ENCODE results near the gene NARS2.
"Not testable (repeated sequence)": the region's sequence is repeated elsewhere in the genome, so short reads cannot be mapped to it uniquely, and the experiment has no call there.

The NARS2 gene

GRCh38 chr11:78540256-78540655 is 34.4 kb downstream of the NARS2 start:
- DNase-seq: no peak

GRCh38 chr11:78539506-78539905 is 35.2 kb downstream of the NARS2 start:
- DNase-seq: no peak

- DNase-seq: no peak
Measured at GRCh38 chr11:78536933-78537332, 37.7 kb downstream of the NARS2 start.

GRCh38 chr11:78535920-78536319 is 38.7 kb downstream of the NARS2 start:
- DNase-seq: no peak

- no peak for DNase-seq
Measured at GRCh38 chr11:78535027-78535426, 39.6 kb downstream of the NARS2 start.

GRCh38 chr11:78533399-78533798 is 41.3 kb downstream of the NARS2 start:
- no peak for DNase-seq

GRCh38 chr11:78532991-78533390 is 41.7 kb downstream of the NARS2 start:
- DNase-seq: no peak

GRCh38 chr11:78526497-78527146 is 48.0 kb downstream of the NARS2 start:
- no peak for DNase-seq

- no peak for DNase-seq
Measured at GRCh38 chr11:78525720-78526119, 48.9 kb downstream of the NARS2 start.

GRCh38 chr11:78520230-78520629 is 54.4 kb downstream of the NARS2 start:
- DNase-seq: no peak

- DNase-seq: no peak
Measured at GRCh38 chr11:78516281-78516680, 58.4 kb downstream of the NARS2 start.

GRCh38 chr11:78514922-78515502 is 59.7 kb downstream of the NARS2 start:
- DNase-seq: no peak

GRCh38 chr11:78513085-78513484 is 61.6 kb downstream of the NARS2 start:
- DNase-seq: not testable (repeated sequence)

- DNase-seq: no peak
Measured at GRCh38 chr11:78510597-78510996, 64.1 kb downstream of the NARS2 start.

GRCh38 chr11:78510025-78510596 is 64.6 kb downstream of the NARS2 start:
- no peak for DNase-seq

GRCh38 chr11:78504708-78505107 is 70.0 kb downstream of the NARS2 start:
- no peak for DNase-seq

- no peak for DNase-seq
Measured at GRCh38 chr11:78504181-78504580, 70.5 kb downstream of the NARS2 start.

- no peak for DNase-seq
Measured at GRCh38 chr11:78499971-78500370, 74.7 kb downstream of the NARS2 start.

- DNase-seq: no peak
Measured at GRCh38 chr11:78497293-78497692, 77.4 kb downstream of the NARS2 start.

GRCh38 chr11:78493413-78493975 is 81.2 kb downstream of the NARS2 start:
- DNase-seq: no peak

GRCh38 chr11:78492973-78493372 is 81.7 kb downstream of the NARS2 start:
- DNase-seq: no peak

GRCh38 chr11:78489184-78489583 is 85.5 kb downstream of the NARS2 start:
- no peak for DNase-seq

- no peak for DNase-seq
Measured at GRCh38 chr11:78478536-78478935, 96.1 kb downstream of the NARS2 start.

- no peak for DNase-seq
Measured at GRCh38 chr11:78476066-78476465, 98.6 kb downstream of the NARS2 start.

Data from cerebellar nuclear complex (tissue), 1 donor.